HEK293T (cell line): ENCODE data around the gene RNF135.

Experiments
- ELF4 ChIP-seq: fragments of 450-650 bp; IDR thresholded peaks from 2 replicates; pipeline ENCODE4 v1.6.1; 2017; ENCODE audit warnings: antibody characterized with exemption
- LEF1 ChIP-seq: fragments of 450-650 bp; IDR thresholded peaks from 2 replicates; pipeline ENCODE4 v1.6.1; 2017; ENCODE audit warnings: mild to moderate bottlenecking, borderline replicate concordance

DNA sequence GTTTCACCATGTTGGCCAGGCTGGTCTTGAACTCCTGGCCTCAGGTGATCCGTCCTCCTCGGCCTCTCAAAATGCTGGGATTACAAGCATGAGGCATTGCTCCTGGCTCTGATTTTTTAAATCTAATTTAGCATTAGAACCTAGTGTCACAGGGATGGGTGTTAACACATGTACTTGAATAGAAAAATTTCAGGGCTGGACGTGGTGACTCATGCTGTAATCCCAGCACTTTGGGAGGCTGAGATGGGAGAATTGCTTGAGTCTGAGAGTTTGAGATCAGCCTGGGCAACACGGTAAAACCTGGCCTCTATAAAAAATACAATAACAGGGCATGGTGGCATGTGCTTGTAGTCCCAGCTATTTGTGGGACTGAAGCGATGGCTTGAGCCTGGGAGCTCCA is 6.0 kb upstream of the RNF135 start:
- TF ChIP-seq LEF1 (no peak), ELF4 (no peak)
